Heart right ventricle (tissue), 16 donors: ENCODE data around the gene MTUS2. TPM values are rescaled to one million over a fixed set of nuclear protein-coding genes. Genes with fewer than 3 reads are reported as not detected.

Experiments
- ATAC-seq, 8 donors: fragments of 200-7000 bp; cut with Tn5 transposase; one replicate each; pipeline ENCODE4 v1.9.1; 2020; ENCODE audit warnings: mild to moderate bottlenecking in 8 of 8, moderate library complexity in 8 of 8, moderate number of reproducible peaks in 1 of 8
- DNase-seq, 2 donors: peaks; one replicate each; pipeline ENCODE4 v3.0.0-alpha.2; 2020
- H3K27ac ChIP-seq, 10 donors: fragments of 200-600 bp; sonication (generic) in 2 of 10; one replicate each; pipeline versions ENCODE4 v1.5.0 to v1.8.0; 2020 to 2022; ENCODE audit warnings: mild to moderate bottlenecking in 3 of 10
- H3K27me3 ChIP-seq, 7 donors: fragments of 200-600 bp; one replicate each; pipeline ENCODE4 v1.8.0; 2021 to 2022; ENCODE audit warnings: mild to moderate bottlenecking in 2 of 7
- H3K36me3 ChIP-seq, 9 donors: fragments of 200-600 bp; sonication (generic) in 1 of 9; one replicate each; pipeline versions ENCODE4 v1.5.0 to v1.8.0; 2020 to 2022; ENCODE audit warnings: mild to moderate bottlenecking in 2 of 9
- H3K4me1 ChIP-seq, 9 donors: fragments of 200-600 bp; sonication (generic) in 1 of 9; one replicate each; pipeline versions ENCODE4 v1.5.0 to v1.8.0; 2020 to 2022; ENCODE audit warnings: mild to moderate bottlenecking in 4 of 9
- H3K4me3 ChIP-seq, 10 donors: fragments of 200-600 bp; sonication (generic) in 2 of 10; one replicate each; pipeline versions ENCODE4 v1.5.0 to v1.8.0; 2020 to 2022; ENCODE audit warnings: mild to moderate bottlenecking in 7 of 10, moderate library complexity in 2 of 10
- H3K9me3 ChIP-seq, 11 donors: fragments of 200-600 bp in 10 of 11; sonication (generic) in 2 of 11; one replicate each; pipeline versions ENCODE4 v1.5.0 to v1.8.0; 2013 to 2022; ENCODE audit warnings: mild to moderate bottlenecking in 2 of 11, control low read depth in 1 of 11, moderate library complexity in 1 of 11
- CTCF ChIP-seq, 9 donors: fragments of 200-600 bp; sonication (generic) in 2 of 9; IDR thresholded peaks; one replicate each; pipeline versions ENCODE4 v1.5.0 to v1.8.0; 2021 to 2022; ENCODE audit warnings: antibody characterized with exemption in 9 of 9, mild to moderate bottlenecking in 5 of 9, moderate library complexity in 1 of 9
- WGBS, 2 donors: extraction: QIAGEN DNeasy Blood & Tissue Kit; methylation state at CpG; one replicate each; pipeline ENCODE4 v1.1.7; 2013; ENCODE audit warnings: inconsistent platforms in 1 of 2; 5-methylcytosine and 5-hydroxymethylcytosine counted together
- intact Hi-C, 10 donors: fragments of 100-400 bp; cut with DNase I; formaldehyde crosslinking; loops; one replicate each; pipeline versions ENCODE4 v1.11.1 to v1.14.2; 2022
- polyA plus RNA-seq, 2 donors: library from polyadenylated mRNA; stranded (reverse); fragments of 200-250 nt; gene quantifications; one replicate each; pipeline ENCODE4 v1.2.3, GENCODE V29; 2013
- total RNA-seq, 10 donors: library from RNA; stranded (reverse); fragmentation: NEBNext Ultra II Directional in 3 of 10; extraction: Animal tissue kit (Norgen Biotek cat#: 25700) in 3 of 10; gene quantifications; one replicate each; pipeline versions ENCODE4 v1.2.1 to v1.2.4, GENCODE V29; 2021 to 2023
- donor health status: Arrhythmogenic right ventricular cardiomyopathy.
- donor health status: ischemic (EF 13 %, LVEDD 7.1; RV severe dilation, severe dysfunction).
- donor health status: healthy with polysubstance abuse.
- donor health status: DM: no; HTN: yes; CAD: no.
- donor health status: DM: no; HTN: no; CAD: no.
- donor health status: ischemic (EF 25% LVEDD 6.9; RV normal size, moderate dysfunction).
- donor health status: ischemic (EF 25% LVEDD 5.7; RV mildly dilated, moderate dysfunction).
- donor health status: healthy.
- donor health status: DM: yes; HTN: yes; CAD: no.
- donor health status: Ischemic cardiomyopathy.
- donor health status: ischemic (EF 35%, LVEDD 5.7; RV mildly dilated, moderate dysfunction).
- donor health status: nonischemic (EF 11% LVEDD 7.7; RV severe dilation, severe dysfunction).
- donor health status: DM: yes; HTN: yes; CAD: no.
- donor health status: PGD.
- donor health status: ischemic (EF 29% LVEDD 5.4; RV normal size, mild dysfunction).
- donor health status: nonischemic (EF 23%, LVEDD 6.1; RV moderate dilation, normal function).

MTUS2 gene
- total and polyA plus RNA-seq, 12 donors = 18.7 to 159 (median 65.6) TPM

GRCh38 chr13:29006359-29006850 lies 186.3 kb downstream of the MTUS2 start:
- Histone ChIP-seq H3K27me3 (no peaks in the 10 kb centered on the region), H3K9me3 (no peaks in the 10 kb centered on the region), H3K36me3 (no peaks in the 10 kb centered on the region), H3K27ac (no peak overlapping the region), H3K4me3 (no peak overlapping the region), H3K4me1 (peaks cover 0 to 16% (median 5%) of the 10 kb centered on the region in 9 donors)
- peak in 4 of 8 donors; percentile 48 to 83 (median 53) for ATAC-seq
- no peak for DNase-seq
- 11 to 15% methylated on average over 2 of the region's 2 CpGs for WGBS, 2 donors
- intact Hi-C loops = no loop called here
- TF ChIP-seq CTCF (IDR thresholded peaks at IDR 0.05) = no peak

GRCh38 chr13:29008296-29008695 lies 188.2 kb downstream of the MTUS2 start:
- Histone ChIP-seq H3K27me3 (no peaks in the 10 kb centered on the region), H3K9me3 (no peaks in the 10 kb centered on the region), H3K4me3 (no peak overlapping the region), H3K4me1 (peaks cover 0 to 15% (median 5%) of the 10 kb centered on the region in 9 donors), H3K36me3 (no peaks in the 10 kb centered on the region), H3K27ac (no peak overlapping the region)
- 90 to 94% methylated on average over 4 of the region's 4 CpGs for WGBS, 2 donors
- intact Hi-C loops = no loop called here
- ATAC-seq = no peak
- DNase-seq = no peak
- no peak for TF ChIP-seq CTCF (IDR thresholded peaks at IDR 0.05)

GRCh38 chr13:29020314-29020713 lies 200.2 kb downstream of the MTUS2 start:
- no peak for TF ChIP-seq CTCF (IDR thresholded peaks at IDR 0.05)
- intact Hi-C loops = loop anchor here in 1 of 10 donors (10.0 kb wide), 1 partner anchor 276 kb away; no protein-coding TSS in a partner anchor
- WGBS, 2 donors = 31 to 46% methylated on average over 7 of the region's 7 CpGs
- H3K9me3 ChIP-seq = no peaks in the 10 kb centered on the region
- H3K4me3 ChIP-seq = no peak overlapping the region
- no peaks in the 10 kb centered on the region for H3K4me1 ChIP-seq
- no peak overlapping the region for H3K27ac ChIP-seq
- ATAC-seq (no peak), DNase-seq (no peak)
- H3K36me3 ChIP-seq = peaks cover 0 to 3% (median 0%) of the 10 kb centered on the region in 9 donors
- H3K27me3 ChIP-seq = no peaks in the 10 kb centered on the region

- DNase-seq (no peak), ATAC-seq (no peak)
- Histone ChIP-seq H3K9me3 (no peaks in the 10 kb centered on the region), H3K4me1 (no peaks in the 10 kb centered on the region), H3K27me3 (no peaks in the 10 kb centered on the region), H3K4me3 (no peak overlapping the region), H3K36me3 (peaks cover 0 to 4% (median 0%) of the 10 kb centered on the region in 9 donors), H3K27ac (no peak overlapping the region)
- TF ChIP-seq CTCF (IDR thresholded peaks at IDR 0.05) = no peak
- intact Hi-C loops = loop anchor here in 1 of 10 donors (10.0 kb wide), 1 partner anchor 277 kb away; no protein-coding TSS in a partner anchor
- 67 to 86% methylated on average over 2 of the region's 2 CpGs for whole genome bisulfite sequencing, 2 donors
These were observed 201.2 kb downstream of the MTUS2 start for GRCh38 chr13:29021311-29021710.
